Keratinocyte (primary cell): ENCODE data around the gene CASZ1. TPM values are rescaled to one million over a fixed set of nuclear protein-coding genes. Genes with fewer than 3 reads are reported as not detected.

Experiments used
- DNase-seq: peaks from one replicate; pipeline ENCODE4 v3.0.0-alpha.2; 2011; ENCODE audit warnings: low read depth, missing footprints, low spot score
- FAIRE-seq: peaks from 2 replicates; lab custom pipeline; 2011; peaks lifted over from hg19 to GRCh38; lab: Jason Lieb, UNC
- H2AFZ ChIP-seq: 2 replicates; pipeline ENCODE4 v1.6.0; 2012; ENCODE audit warnings: low read length, control low read depth, inconsistent platforms; ENCODE audit not compliant: control insufficient read depth
- H3K27ac ChIP-seq: 2 replicates; pipeline ENCODE4 v1.5.1; 2011; ENCODE audit warnings: low read length; ENCODE audit not compliant: control insufficient read depth, insufficient read depth
- H3K27me3 ChIP-seq: 3 replicates; pipeline ENCODE4 v1.6.0; 2011; ENCODE audit warnings: low read length; ENCODE audit not compliant: control insufficient read depth, insufficient read depth; ENCODE audit errors: extremely low read depth
- H3K36me3 ChIP-seq, 2 experiments: 2 replicates in 1 of 2; 3 replicates in 1 of 2; pipeline ENCODE4 v1.5.1; 2011; ENCODE audit warnings: low read length in 2 of 2, mild to moderate bottlenecking in 1 of 2; ENCODE audit not compliant: control insufficient read depth in 2 of 2, insufficient read depth in 2 of 2; ENCODE audit errors: extremely low read depth in 1 of 2
- H3K4me1 ChIP-seq: 3 replicates; pipeline ENCODE4 v1.5.1; 2011; ENCODE audit warnings: low read length; ENCODE audit not compliant: control insufficient read depth, insufficient read depth; ENCODE audit errors: extremely low read depth
- H3K4me2 ChIP-seq: 3 replicates; pipeline ENCODE4 v1.6.0; 2011; ENCODE audit warnings: low read depth, low read length; ENCODE audit not compliant: control insufficient read depth, insufficient read depth; ENCODE audit errors: extremely low read depth
- H3K4me3 ChIP-seq, 3 experiments: fragments of 200-600 bp in 1 of 3; sonication (generic) in 1 of 3; 2 replicates in 2 of 3; 3 replicates in 1 of 3; pipeline ENCODE4 v1.5.1; 2011 to 2016; ENCODE audit warnings: low read length in 3 of 3, mild to moderate bottlenecking in 3 of 3, control low read depth in 2 of 3, inconsistent platforms in 1 of 3, low read depth in 1 of 3, mixed read lengths in 1 of 3, mixed run types in 1 of 3, moderate library complexity in 1 of 3; ENCODE audit not compliant: control insufficient read depth in 2 of 3, insufficient read depth in 2 of 3; ENCODE audit errors: extremely low read depth in 1 of 3
- H3K79me2 ChIP-seq: 2 replicates; pipeline ENCODE4 v1.6.0; 2012; ENCODE audit warnings: low read length; ENCODE audit not compliant: control insufficient read depth, insufficient read depth
- H3K9ac ChIP-seq: 3 replicates; pipeline ENCODE4 v1.6.0; 2011; ENCODE audit warnings: low read length; ENCODE audit not compliant: control insufficient read depth, insufficient read depth; ENCODE audit errors: extremely low read depth
- H3K9me1 ChIP-seq: 3 replicates; pipeline ENCODE4 v1.6.0; 2011; ENCODE audit warnings: low read length; ENCODE audit not compliant: control insufficient read depth, insufficient read depth; ENCODE audit errors: extremely low read depth
- H3K9me3 ChIP-seq: 2 replicates; pipeline ENCODE4 v1.5.1; 2012; ENCODE audit warnings: low read depth, low read length; ENCODE audit not compliant: control insufficient read depth
- H4K20me1 ChIP-seq: 3 replicates; pipeline ENCODE4 v1.6.0; 2011; ENCODE audit warnings: low read length; ENCODE audit not compliant: control insufficient read depth, insufficient read depth; ENCODE audit errors: extremely low read depth
- CTCF ChIP-seq, 3 experiments: IDR thresholded peaks in 1 of 3; conservative IDR thresholded peaks in 1 of 3; optimal IDR thresholded peaks in 1 of 3; 2 replicates in 2 of 3; 3 replicates in 1 of 3; pipeline versions ENCODE3 to v1.5.1; 2011; ENCODE audit warnings: low read length in 3 of 3, mild to moderate bottlenecking in 3 of 3, moderate library complexity in 2 of 3, control low read depth in 1 of 3, inconsistent platforms in 1 of 3; ENCODE audit not compliant: insufficient read depth in 2 of 3; ENCODE audit errors: extremely low read depth in 1 of 3
- EZH2 ChIP-seq: IDR thresholded peaks from one replicate; pipeline ENCODE4 v1.6.1; 2012; ENCODE audit warnings: inconsistent platforms, mild to moderate bottlenecking, low read length, moderate library complexity
- dilution Hi-C: fragments of 300-500 bp; cut with MboI; formaldehyde crosslinking; loops from one replicate; pipeline ENCODE4 v1.7.0; 2020; ENCODE audit warnings: low sequenced_read_pairs; ENCODE audit not compliant: extremely low pct_ligation_motif_present
- polyA plus RNA-seq, 5 experiments: library from polyadenylated mRNA; depleted of rRNA in 3 of 5; stranded (reverse) in 3 of 5; stranded (forward) in 1 of 5; unstranded in 1 of 5; fragments of >200 nt; gene quantifications; 1 replicate in 1 of 5; 2 replicates in 3 of 5; 3 replicates in 1 of 5; pipeline versions ENCODE4 v1.2.1 to v1.2.3, GENCODE V29; 2011 to 2012; ENCODE audit warnings: missing spikeins in 2 of 5, low read depth in 1 of 5, low replicate concordance in 1 of 5

Gene CASZ1
- polyA plus RNA-seq, 1 donor (not counting 4 experiments of a cell fraction or from before 2014, with no cell fraction given): 2.8 TPM

- H3K4me3 ChIP-seq: no peak overlapping the region
- H3K4me1 ChIP-seq: peaks cover 5% of the 10 kb centered on the region
- H3K9ac ChIP-seq: no peak overlapping the region
- no peak overlapping the region for H3K4me2 ChIP-seq
- dilution Hi-C loops: no loop called here
- no peak overlapping the region for H2AFZ ChIP-seq
- DNase-seq (no peak), FAIRE-seq (peak; percentile 9)
- H3K36me3 ChIP-seq: no peaks in the 10 kb centered on the region
- no peak overlapping the region for H3K27ac ChIP-seq
- H4K20me1 ChIP-seq: no peaks in the 10 kb centered on the region
- no peaks in the 10 kb centered on the region for H3K27me3 ChIP-seq
- no peaks in the 10 kb centered on the region for H3K9me3 ChIP-seq
- TF ChIP-seq EZH2: no peak
- TF ChIP-seq CTCF (optimal IDR thresholded peaks at IDR 0.05 in 1 of 3, IDR thresholded peaks at IDR 0.05 in 1 of 3, conservative IDR thresholded peaks at IDR 0.05 in 1 of 3; ENCODE audit: extremely low read depth in 1 of 3, insufficient read depth in 2 of 3, low read length in 3 of 3): no peak
- H3K9me1 ChIP-seq: no peaks in the 10 kb centered on the region
- H3K79me2 ChIP-seq: no peaks in the 10 kb centered on the region
Measured at GRCh38 chr1:10735563-10736305, 60.7 kb downstream of the CASZ1 start.

GRCh38 chr1:10734962-10735544 is 61.4 kb downstream of the CASZ1 start:
- FAIRE-seq: no peak
- no peak for TF ChIP-seq EZH2
- no peaks in the 10 kb centered on the region for H3K79me2 ChIP-seq

More at GRCh38 chr1:10734962-10735544, 61.4 kb downstream of the CASZ1 start:
- H3K4me2 ChIP-seq: no peak overlapping the region
- H3K9ac ChIP-seq: no peak overlapping the region
- H3K4me3 ChIP-seq: no peak overlapping the region
- H2AFZ ChIP-seq: no peak overlapping the region
- H4K20me1 ChIP-seq: no peaks in the 10 kb centered on the region
- dilution Hi-C loops: no loop called here
- H3K27me3 ChIP-seq: no peaks in the 10 kb centered on the region
- H3K27ac ChIP-seq: no peak overlapping the region
- H3K9me3 ChIP-seq: no peaks in the 10 kb centered on the region
- no peak for DNase-seq
- no peaks in the 10 kb centered on the region for H3K9me1 ChIP-seq
- H3K36me3 ChIP-seq: peaks cover 0 to 1% of the 10 kb centered on the region in 2 experiments
- peaks cover 5% of the 10 kb centered on the region for H3K4me1 ChIP-seq
